HCT116 (cell line): ENCODE data around the gene PDCD2L. TPM values are rescaled to one million over a fixed set of nuclear protein-coding genes. Genes with fewer than 3 reads are reported as not detected.
"Not testable (repeated sequence)": the region's sequence is repeated elsewhere in the genome, so short reads cannot be mapped to it uniquely, and the experiment has no call there.

Source experiments
- ATAC-seq: fragments of 200-7000 bp; cut with Tn5 transposase; 2 replicates; pipeline ENCODE4 v1.9.1; 2020; ENCODE audit warnings: mild to moderate bottlenecking, moderate library complexity
- BruUV-seq: library from RNA; stranded (reverse); fragments of 400-500 nt; replicated peaks from 2 replicates; lab custom pipeline; 2021; lab: Mats Ljungman, UMichigan
- CTCF ChIA-PET: fragments of 300-600 bp; sonication (Branson Sonifier 250); formaldehyde crosslinking; loops from one replicate; lab custom pipeline; 2021; ENCODE audit warnings: antibody characterized with exemption; lab: Charles Lee
- POLR2A ChIA-PET: fragments of 300-600, 350-600 bp; sonication (Branson Sonifier 250); formaldehyde crosslinking; loops from one replicate; lab custom pipeline; 2021; ENCODE audit warnings: antibody characterized with exemption; lab: Charles Lee
- RAD21 ChIA-PET, 2 experiments: fragments of 300-600 bp; sonication (Branson Sonifier 250); formaldehyde crosslinking; loops; one replicate each; lab custom pipeline; 2023; ENCODE audit warnings: low total read pairs in 2 of 2; ENCODE audit not compliant: uncharacterized antibody in 2 of 2, unreplicated experiment in 2 of 2, low non-redundant PET in 1 of 2; lab: Charles Lee
- DNase-seq: peaks from one replicate; pipeline ENCODE4 v3.0.0-alpha.2; 2010; ENCODE audit warnings: low read depth, low spot score
- H2AFZ ChIP-seq: fragments of 200-600 bp; shearing (Covaris generic), sonication (generic); 2 replicates; pipeline ENCODE4 v1.6.1; 2017; ENCODE audit warnings: low read depth, mixed run types, mixed read lengths, antibody characterized with exemption, low read length; ENCODE audit not compliant: poor library complexity, severe bottlenecking
- H3K27ac ChIP-seq: 2 replicates; pipeline ENCODE4 v1.5.1; 2012; ENCODE audit warnings: low read depth, low read length
- H3K27me3 ChIP-seq: fragments of 200-600 bp; sonication (generic); 2 replicates; pipeline ENCODE4 v1.6.1; 2016; ENCODE audit warnings: mixed run types, low read length, mixed read lengths; ENCODE audit not compliant: insufficient read depth
- H3K36me3 ChIP-seq, 2 experiments: fragments of 200-500 bp in 1 of 2; fragments of 200-600 bp in 1 of 2; sonication (Bioruptor generic) in 1 of 2; sonication (generic) in 1 of 2; 2 replicates each; pipeline versions ENCODE4 v1.5.1 to v1.6.1; 2014 to 2016; ENCODE audit warnings: low read length in 2 of 2, inconsistent platforms in 1 of 2, mixed read lengths in 1 of 2, mixed run types in 1 of 2; ENCODE audit not compliant: insufficient read depth in 2 of 2, control insufficient read depth in 1 of 2
- H3K4me1 ChIP-seq, 2 experiments: fragments of 200-600 bp in 1 of 2; sonication (generic) in 1 of 2; 2 replicates each; pipeline versions ENCODE4 v1.5.1 to v1.6.1; 2012 to 2017; ENCODE audit warnings: low read length in 2 of 2, inconsistent platforms in 1 of 2, mild to moderate bottlenecking in 1 of 2, mixed read lengths in 1 of 2, mixed run types in 1 of 2, moderate library complexity in 1 of 2; ENCODE audit not compliant: insufficient read depth in 2 of 2, control insufficient read depth in 1 of 2
- H3K4me2 ChIP-seq: fragments of 200-600 bp; sonication (generic); 2 replicates; pipeline ENCODE4 v1.6.1; 2017; ENCODE audit warnings: mixed run types, low read length, mixed read lengths
- H3K4me3 ChIP-seq, 2 experiments: fragments of 200-600 bp in 1 of 2; sonication (generic) in 1 of 2; replicated peaks in 1 of 2; 2 replicates each; pipeline ENCODE4 v1.5.1; 2011 to 2016; ENCODE audit warnings: low read length in 2 of 2, control low read depth in 1 of 2, low read depth in 1 of 2, mild to moderate bottlenecking in 1 of 2, mixed read lengths in 1 of 2, mixed run types in 1 of 2
- H3K79me2 ChIP-seq: fragments of 200-600 bp; sonication (generic); 2 replicates; pipeline ENCODE4 v1.6.1; 2017; ENCODE audit warnings: mild to moderate bottlenecking, mixed run types, low read length, moderate library complexity, mixed read lengths; ENCODE audit not compliant: insufficient read depth
- H3K9ac ChIP-seq: fragments of 200-600 bp; sonication (generic); 2 replicates; pipeline ENCODE4 v1.6.1; 2016; ENCODE audit warnings: low read length, mixed read lengths
- H3K9me2 ChIP-seq: fragments of 200-600 bp; sonication (generic), shearing (Covaris generic); 2 replicates; pipeline ENCODE4 v1.6.1; 2017; ENCODE audit warnings: mixed run types, mild to moderate bottlenecking, moderate library complexity; ENCODE audit not compliant: insufficient read depth
- H3K9me3 ChIP-seq, 2 experiments: fragments of 200-500 bp in 1 of 2; fragments of 200-600 bp in 1 of 2; sonication (Bioruptor generic) in 1 of 2; sonication (generic) in 1 of 2; 2 replicates each; pipeline ENCODE4 v1.6.1; 2014 to 2017; ENCODE audit warnings: low read length in 2 of 2, mixed read lengths in 2 of 2, inconsistent platforms in 1 of 2, low read depth in 1 of 2, mild to moderate bottlenecking in 1 of 2, mixed run types in 1 of 2, moderate library complexity in 1 of 2; ENCODE audit not compliant: control insufficient read depth in 1 of 2, insufficient read depth in 1 of 2
- H4K20me1 ChIP-seq: fragments of 200-600 bp; sonication (generic), shearing (Covaris generic); 2 replicates; pipeline ENCODE4 v1.6.1; 2017; ENCODE audit warnings: mixed run types, mild to moderate bottlenecking, moderate library complexity; ENCODE audit not compliant: insufficient read depth
- CEBPB ChIP-seq: IDR thresholded peaks from 2 replicates; pipeline ENCODE4 v1.6.1; 2012; ENCODE audit warnings: low read depth
- CTCF ChIP-seq, 3 experiments: fragments of 200-600 bp in 1 of 3; sonication (generic) in 1 of 3; IDR thresholded peaks in 2 of 3; conservative IDR thresholded peaks in 1 of 3; 2 replicates each; pipeline ENCODE4 v1.5.1; 2012 to 2017; ENCODE audit warnings: low read depth in 2 of 3, low read length in 2 of 3, antibody characterized with exemption in 1 of 3, borderline replicate concordance in 1 of 3, control low read depth in 1 of 3, mild to moderate bottlenecking in 1 of 3, mixed read lengths in 1 of 3, mixed run types in 1 of 3, moderate library complexity in 1 of 3; ENCODE audit not compliant: insufficient read depth in 1 of 3
- ELF1 ChIP-seq: IDR thresholded peaks from 2 replicates; pipeline ENCODE4 v1.6.1; 2012; ENCODE audit warnings: low read depth, borderline replicate concordance
- EZH2phosphoT487 ChIP-seq: fragments of 200-600 bp; IDR thresholded peaks from 2 replicates; pipeline ENCODE4 v1.6.1; 2018; ENCODE audit warnings: antibody characterized with exemption, borderline replicate concordance
- JUND ChIP-seq: IDR thresholded peaks from 2 replicates; pipeline ENCODE4 v1.6.1; 2012
- MAX ChIP-seq: IDR thresholded peaks from 2 replicates; pipeline ENCODE4 v1.6.1; 2012
- POLR2A ChIP-seq: IDR thresholded peaks from 2 replicates; pipeline ENCODE4 v1.7.0; 2011; ENCODE audit warnings: borderline replicate concordance; ENCODE audit not compliant: insufficient read depth, insufficient read length; ENCODE audit errors: extremely low read depth
- POLR2AphosphoS5 ChIP-seq: IDR thresholded peaks from 2 replicates; pipeline ENCODE4 v1.6.1; 2011; ENCODE audit warnings: mild to moderate bottlenecking, low read depth, low read length, moderate library complexity
- RAD21 ChIP-seq: IDR thresholded peaks from 2 replicates; pipeline ENCODE4 v1.6.1; 2012; ENCODE audit warnings: low read depth, mild to moderate bottlenecking
- REST ChIP-seq: IDR thresholded peaks from 2 replicates; pipeline ENCODE4 v1.6.1; 2012; ENCODE audit warnings: low read depth
- SIN3A ChIP-seq: IDR thresholded peaks from 2 replicates; pipeline ENCODE4 v1.6.1; 2012; ENCODE audit warnings: low read depth
- SRF ChIP-seq: IDR thresholded peaks from 2 replicates; pipeline ENCODE4 v1.6.1; 2012; ENCODE audit warnings: low read depth
- YY1 ChIP-seq: IDR thresholded peaks from 2 replicates; pipeline ENCODE4 v1.6.1; 2011; ENCODE audit warnings: low read length, low read depth, moderate library complexity, mild to moderate bottlenecking; ENCODE audit not compliant: insufficient replicate concordance; ENCODE audit errors: extremely low read depth
- ZNF274 ChIP-seq: fragments of 200-500 bp; sonication (Bioruptor generic); IDR thresholded peaks from 2 replicates; pipeline ENCODE4 v1.6.1; 2014; ENCODE audit warnings: mild to moderate bottlenecking, low read depth, low read length, inconsistent platforms
- intact Hi-C: fragments of 100-400 bp; cut with micrococcal nuclease; formaldehyde crosslinking; loops from 2 replicates; pipeline ENCODE4 v1.10.0; 2022
- total RNA-seq: library from RNA; stranded (reverse); gene quantifications from one replicate; pipeline ENCODE4 v1.2.1, GENCODE V29; 2021; ENCODE audit not compliant: unreplicated experiment
- TF ChIP-seq, protein P1 (sequence below): IDR thresholded peaks from 2 replicates; pipeline ENCODE4 v1.6.1; 2012

The PDCD2L gene
- total RNA-seq, 1 experiment from 2014 or later: 30.0 TPM

- H3K4me3 ChIP-seq: no peak overlapping the region
- no peaks in the 10 kb centered on the region for H3K27me3 ChIP-seq
- H3K79me2 ChIP-seq: peaks cover 93% of the 10 kb centered on the region
- no peaks in the 10 kb centered on the region for H3K9me3 ChIP-seq
- peaks cover 64 to 74% of the 10 kb centered on the region in 2 experiments for H3K36me3 ChIP-seq
- BruUV-seq: no TSS peak
- DNase-seq: no peak
- no peak for ATAC-seq
- H3K4me1 ChIP-seq: no peaks in the 10 kb centered on the region
- ChIA-PET RAD21 (no interaction called here), CTCF (no interaction called here), POLR2A (no interaction called here)
- H3K9ac ChIP-seq: no peak overlapping the region
- no peak overlapping the region for H3K4me2 ChIP-seq
- H3K27ac ChIP-seq: no peak overlapping the region
- no peaks in the 10 kb centered on the region for H4K20me1 ChIP-seq
- no peaks in the 10 kb centered on the region for H3K9me2 ChIP-seq
- no peak overlapping the region for H2AFZ ChIP-seq
- TF ChIP-seq SIN3A (no peak), CEBPB (no peak), JUND (no peak), CTCF (IDR thresholded peaks at IDR 0.05 in 2 of 3, conservative IDR thresholded peaks at IDR 0.05 in 1 of 3; ENCODE audit: borderline replicate concordance in 1 of 3, insufficient read depth in 1 of 3, low read depth in 2 of 3, low read length in 2 of 3) (no peak), RAD21 (no peak), ELF1 (no peak), POLR2A (no peak), MAX (no peak), REST (no peak), EZH2phosphoT487 (no peak), YY1 (no peak), POLR2AphosphoS5 (no peak), SRF (no peak), ZNF274 (no peak)
- TF ChIP-seq, protein P1, sequence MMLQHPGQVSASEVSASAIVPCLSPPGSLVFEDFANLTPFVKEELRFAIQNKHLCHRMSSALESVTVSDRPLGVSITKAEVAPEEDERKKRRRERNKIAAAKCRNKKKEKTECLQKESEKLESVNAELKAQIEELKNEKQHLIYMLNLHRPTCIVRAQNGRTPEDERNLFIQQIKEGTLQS: no peak
- intact Hi-C loops: no loop called here
Measured at GRCh38 chr19:34461375-34462100, 57.3 kb downstream of the PDCD2L start.

- BruUV-seq, POLR2A ChIA-PET, H3K9me2 ChIP-seq, H3K9me3 ChIP-seq, H4K20me1 ChIP-seq, DNase-seq, CTCF ChIA-PET, H3K4me2 ChIP-seq, intact Hi-C loops, H3K4me1 ChIP-seq, H3K9ac ChIP-seq, RAD21 ChIA-PET, ATAC-seq, H3K27ac ChIP-seq, H3K4me3 ChIP-seq, H2AFZ ChIP-seq, H3K27me3 ChIP-seq: not testable (repeated sequence)
- Histone ChIP-seq H3K36me3 (peaks cover 60 to 78% of the 10 kb centered on the region in 2 experiments), H3K79me2 (peaks cover 76% of the 10 kb centered on the region)
Measured at GRCh38 chr19:34464785-34465184, 60.6 kb downstream of the PDCD2L start.
